ENCODE results near the gene FOXE1.

The FOXE1 gene

GRCh38 chr9:97853056-97853843 lies at the start of gene FOXE1:
FOXE1 (plus strand) TSS chr9:97853226; CDS start chr9:97853915, 689 bp downstream.
- no peak for DNase-seq

- no peak for DNase-seq
Observed at GRCh38 chr9:97804059-97804365, 49.0 kb upstream of the FOXE1 start.

DNA sequence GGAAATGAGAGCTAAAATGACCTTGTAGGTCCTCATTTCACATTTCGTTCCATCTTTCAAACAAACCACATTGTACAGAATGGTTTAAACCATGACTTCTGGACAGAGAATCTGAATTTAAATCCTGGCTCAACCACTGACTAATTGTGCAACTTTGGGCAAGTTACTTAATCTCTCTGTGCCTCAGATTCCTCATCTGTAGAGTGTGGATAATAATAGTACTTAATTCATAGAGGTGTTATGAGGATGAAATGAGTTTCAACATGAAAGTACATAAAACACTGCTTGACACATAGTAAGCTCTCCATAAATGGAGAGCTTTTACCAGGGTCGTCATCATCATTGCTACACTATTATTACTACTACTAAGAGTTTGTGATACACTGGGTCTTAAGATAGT lies 46.3 kb upstream of the FOXE1 start:
- no peak for DNase-seq

DNA sequence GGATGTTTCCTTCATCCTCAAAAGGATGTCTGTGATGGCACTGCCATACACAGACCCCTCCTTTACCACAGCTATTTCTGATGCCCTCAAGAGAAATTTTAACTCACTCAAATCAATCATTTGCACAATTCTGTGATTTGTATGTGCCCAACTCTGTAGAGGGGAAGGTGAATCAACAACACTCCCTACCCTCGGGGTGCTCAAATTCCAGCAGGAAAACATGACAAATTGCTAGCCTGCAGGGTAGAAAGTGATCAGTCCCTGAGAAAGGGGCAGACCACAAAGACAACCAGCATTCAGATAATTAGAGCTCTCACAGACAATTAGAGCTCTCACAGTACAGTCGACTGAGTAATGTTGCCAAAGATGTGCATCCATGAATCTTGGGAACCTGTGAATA lies 45.3 kb upstream of the FOXE1 start:
- DNase-seq: no peak

DNA sequence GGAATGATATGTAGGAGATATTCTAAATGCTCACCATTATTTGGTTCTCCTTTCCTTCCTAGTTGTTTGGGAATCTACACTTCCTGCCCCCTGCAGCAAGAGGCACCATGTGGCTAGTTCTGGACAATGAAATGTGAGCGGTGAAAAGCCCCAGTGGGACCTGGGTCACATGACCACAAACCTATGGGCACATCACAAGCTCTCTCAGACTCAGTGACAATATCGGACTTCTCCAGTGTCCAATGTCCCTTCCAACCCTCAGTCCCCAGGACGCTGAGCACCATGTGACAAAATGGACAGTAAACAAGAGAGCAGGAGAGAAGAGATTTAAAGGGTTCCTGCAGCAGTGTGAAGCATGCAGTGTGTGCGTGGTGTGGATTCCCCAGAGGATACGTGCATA lies 44.6 kb upstream of the FOXE1 start:
- no peak for DNase-seq

GRCh38 chr9:97808972-97809371 lies 44.1 kb upstream of the FOXE1 start:
- DNase-seq: no peak

GRCh38 chr9:97809666-97810344 lies 43.2 kb upstream of the FOXE1 start:
- DNase-seq: no peak

DNA sequence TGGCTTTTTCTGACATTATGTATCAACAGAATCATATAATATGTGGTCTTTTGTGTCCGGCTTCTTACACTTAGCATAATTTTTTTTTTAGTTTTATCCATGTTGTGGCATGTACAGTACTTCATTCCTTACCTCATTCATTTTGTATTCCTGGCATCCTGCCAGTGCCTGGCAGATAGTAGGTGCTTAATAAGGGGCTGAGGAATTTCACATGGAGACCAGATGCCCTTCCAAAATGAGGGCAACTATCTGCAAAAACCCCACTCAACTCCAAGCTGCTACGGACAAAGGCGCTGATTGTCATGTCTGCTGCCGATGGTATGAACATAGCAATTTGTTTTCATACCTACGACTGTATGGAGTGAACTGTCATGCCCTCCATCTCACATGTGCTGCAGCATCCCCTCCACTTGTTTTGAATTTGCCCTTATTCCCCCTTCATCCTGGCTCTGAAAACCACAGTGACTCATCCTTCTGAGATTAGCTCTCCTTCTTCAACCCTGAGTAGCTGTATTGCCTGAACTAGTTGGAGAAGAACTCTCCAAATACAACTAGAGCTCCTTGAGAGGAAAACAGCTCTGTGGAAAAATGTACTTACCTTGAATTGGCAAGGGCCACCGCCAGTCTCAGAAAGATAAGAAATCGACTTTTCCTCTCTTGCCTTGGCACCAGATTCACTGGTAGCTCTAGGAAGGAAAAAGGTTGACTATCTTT lies 41.3 kb upstream of the FOXE1 start:
- DNase-seq: no peak

DNA sequence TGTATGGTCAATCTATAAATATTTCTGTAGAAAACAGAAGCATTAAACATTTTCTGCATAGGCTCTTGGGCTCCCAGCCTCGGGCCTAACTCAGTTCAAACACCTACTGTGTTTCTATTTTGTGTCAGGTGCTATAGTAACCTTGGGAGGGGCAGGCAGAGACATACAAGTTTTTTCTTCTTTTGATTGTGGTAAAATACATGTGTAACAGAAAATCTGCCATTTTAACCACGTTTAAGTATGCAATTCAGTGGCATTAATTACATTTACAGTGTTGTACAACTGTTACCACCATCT lies 40.8 kb upstream of the FOXE1 start:
- no peak for DNase-seq

- no peak for DNase-seq
Observed at GRCh38 chr9:97813072-97813471, 40.0 kb upstream of the FOXE1 start.

DNA sequence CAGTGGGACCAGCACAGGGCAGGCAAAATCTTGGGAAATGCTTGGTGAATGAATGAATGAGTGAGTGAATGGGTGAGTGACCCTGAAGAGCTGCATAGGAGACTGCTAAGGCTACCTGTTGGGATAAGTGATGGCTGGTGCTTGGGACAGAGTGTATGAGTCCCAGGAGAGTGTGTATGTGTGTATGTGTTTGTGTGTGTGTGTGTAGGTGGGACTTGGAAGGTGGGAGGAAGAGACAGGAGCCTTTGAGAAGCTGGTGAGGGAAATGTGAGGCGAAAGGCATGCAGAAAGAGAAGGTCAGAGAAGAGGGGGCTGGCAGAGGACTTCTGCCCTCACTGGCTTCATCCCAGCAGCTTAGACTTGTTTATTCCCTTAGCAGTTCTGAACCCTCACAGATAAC lies 33.3 kb upstream of the FOXE1 start:
- DNase-seq: no peak

- DNase-seq: no peak
Observed at GRCh38 chr9:97820373-97820772, 32.7 kb upstream of the FOXE1 start.

DNA sequence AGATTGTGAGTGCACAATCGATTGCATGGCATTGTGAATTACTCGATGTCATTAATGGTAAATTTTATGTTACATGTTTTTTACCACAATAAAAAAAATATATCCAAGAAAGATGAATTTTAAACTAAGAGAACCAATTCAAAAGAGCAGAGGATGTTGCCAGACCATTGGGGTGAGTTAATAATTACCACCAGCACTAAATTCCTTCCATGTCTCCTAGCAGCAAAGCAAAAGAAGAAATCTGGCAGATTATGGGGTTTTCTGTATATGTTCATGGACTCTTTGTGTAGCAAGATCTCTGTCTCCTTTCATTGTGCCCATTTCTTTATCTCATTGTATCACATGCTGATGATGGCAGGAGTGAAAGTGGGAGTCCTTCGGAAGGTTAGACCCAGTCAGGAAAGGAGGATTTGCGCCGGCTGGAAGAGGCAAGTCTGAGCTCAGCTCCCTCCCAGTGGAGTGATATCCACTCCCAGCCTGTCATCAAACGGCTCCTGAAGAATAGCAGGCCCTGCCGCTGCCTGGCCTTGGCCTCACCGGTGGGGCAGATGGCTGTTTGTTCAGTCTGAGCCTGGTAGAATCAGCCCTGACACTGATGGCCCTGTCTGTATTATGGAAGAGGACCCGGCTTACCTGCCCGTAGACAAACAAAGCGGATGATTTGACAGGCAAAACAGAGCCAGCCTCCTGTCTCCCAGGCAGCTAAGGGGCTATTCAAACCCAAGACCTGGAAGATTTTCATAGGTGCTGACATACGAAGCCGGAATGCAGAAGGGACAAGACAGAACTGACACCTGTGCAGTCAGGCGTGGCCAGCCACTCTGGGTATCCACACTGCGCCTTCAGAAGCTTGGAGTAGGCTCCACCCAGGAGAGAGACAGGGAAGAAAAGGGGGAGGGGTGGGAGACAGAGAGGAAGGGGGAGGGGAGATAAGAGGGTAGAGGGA lies 21.9 kb upstream of the FOXE1 start:
- no peak for DNase-seq

DNA sequence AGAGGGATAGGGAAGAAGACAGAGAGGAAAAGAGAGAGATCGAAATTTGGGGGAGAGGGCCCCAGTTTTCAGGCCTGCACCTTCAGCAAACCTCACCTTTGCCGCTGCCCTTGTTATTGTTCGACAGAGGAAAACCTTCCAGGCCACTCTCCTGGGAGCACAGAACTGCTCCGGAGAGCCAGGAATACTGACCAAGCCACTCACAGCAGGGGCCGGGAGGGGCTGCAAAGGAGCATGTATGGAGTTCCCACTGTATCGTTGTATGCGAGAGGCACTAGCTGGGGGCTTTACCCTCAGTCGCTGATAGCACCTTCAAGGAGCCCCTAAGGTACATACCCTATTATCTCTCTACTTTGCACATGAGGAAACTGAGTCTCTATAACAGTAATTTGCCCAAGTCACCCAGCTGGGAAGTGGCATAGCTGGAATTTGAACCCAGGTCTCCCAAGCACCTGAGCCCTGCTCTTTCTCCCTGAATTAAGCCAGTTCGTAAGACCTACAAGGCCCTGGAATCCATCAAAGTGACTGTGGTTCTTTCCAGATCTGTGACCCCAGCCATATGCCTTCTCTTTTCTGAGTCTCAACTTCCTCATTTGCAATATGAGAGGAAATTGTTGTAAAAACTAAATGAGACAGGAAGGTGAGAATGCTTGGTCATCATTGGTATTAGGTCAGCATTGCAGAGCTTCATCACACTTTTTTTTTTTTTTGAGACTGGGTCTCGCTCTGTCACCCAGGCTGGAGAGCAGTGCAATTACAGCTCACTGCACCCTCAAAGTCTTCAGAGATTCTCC lies 21.0 kb upstream of the FOXE1 start:
- no peak for DNase-seq

DNA sequence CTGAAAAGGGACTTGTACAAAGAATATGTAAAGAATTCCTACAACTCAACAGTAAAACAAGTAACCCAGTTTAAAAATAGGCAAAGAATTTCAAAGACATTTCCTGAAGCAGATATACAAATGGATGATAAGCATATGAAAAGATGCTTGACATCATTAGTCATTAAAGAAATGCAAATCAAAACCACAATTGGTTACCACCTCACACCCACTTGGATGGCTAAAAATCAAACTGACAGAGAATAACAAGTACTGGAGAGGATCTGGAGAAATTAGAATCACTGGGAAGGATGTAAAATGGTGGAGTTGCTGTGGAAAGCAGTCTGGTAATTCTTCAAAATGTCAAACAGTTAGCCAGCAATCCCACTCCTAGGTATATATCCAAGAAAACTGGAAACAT lies 12.5 kb upstream of the FOXE1 start:
- DNase-seq: no peak

DNA sequence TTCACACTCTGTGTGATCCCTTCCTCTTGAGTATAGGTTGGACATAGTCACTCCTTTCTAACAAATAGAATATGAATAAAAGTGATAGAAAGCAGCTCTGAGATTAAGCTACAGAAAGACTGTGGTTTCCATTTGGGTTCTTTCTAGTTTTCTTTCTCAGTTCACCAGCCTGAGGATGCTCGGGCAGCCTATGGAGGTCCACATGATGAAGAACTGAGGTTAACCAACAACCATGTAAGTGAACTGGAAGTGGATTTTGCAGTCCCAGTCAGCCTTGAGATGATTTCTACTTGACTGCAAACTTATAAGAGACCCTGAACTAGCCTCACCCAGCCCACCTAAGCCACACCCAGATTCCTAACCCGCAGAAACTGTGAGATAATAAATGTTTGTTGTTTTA lies 10.1 kb upstream of the FOXE1 start:
- DNase-seq: no peak

- no peak for DNase-seq
Observed at GRCh38 chr9:97845130-97845529, 7.9 kb upstream of the FOXE1 start.

- no peak for DNase-seq
Observed at GRCh38 chr9:97845763-97846162, 7.3 kb upstream of the FOXE1 start.

DNA sequence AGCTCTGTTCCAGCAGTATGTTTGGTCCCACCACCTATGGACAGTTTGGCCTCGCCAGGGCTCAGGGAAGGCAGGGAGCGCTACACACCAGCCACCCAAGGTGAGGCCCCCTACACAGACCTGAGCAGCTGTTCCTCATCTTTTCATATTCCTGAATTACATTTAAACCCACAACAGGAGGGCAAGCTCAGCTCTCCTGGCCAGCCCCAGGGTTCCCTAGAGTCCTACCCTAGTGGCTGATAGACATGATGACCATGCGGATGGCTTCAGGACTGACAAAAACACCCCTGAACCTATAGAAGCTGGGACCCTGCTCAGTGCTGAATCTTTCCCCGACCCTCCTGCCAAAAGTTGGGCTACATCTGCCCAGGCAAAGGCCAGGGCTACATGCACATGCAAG lies 6.7 kb upstream of the FOXE1 start:
- DNase-seq: no peak

GRCh38 chr9:97847474-97848214 lies 5.4 kb upstream of the FOXE1 start:
- no peak for DNase-seq

DNA sequence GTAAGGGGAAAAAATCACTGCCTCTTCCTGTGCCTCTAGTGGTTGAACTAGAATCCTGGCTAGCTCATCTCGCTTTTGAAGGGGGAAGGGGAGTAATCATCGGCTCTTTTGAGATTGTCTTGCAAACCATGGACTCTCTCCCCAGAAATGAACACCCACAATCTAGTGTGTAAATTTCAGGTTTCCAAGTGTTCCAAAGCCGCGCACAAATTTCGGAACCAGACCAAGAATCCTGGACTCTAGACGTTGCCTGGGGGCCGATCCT lies 4.9 kb upstream of the FOXE1 start:
- no peak for DNase-seq
